Heart right ventricle (tissue), 16 donors: ENCODE data around the gene CITED2. TPM values are rescaled to one million over a fixed set of nuclear protein-coding genes. Genes with fewer than 3 reads are reported as not detected.
A peak's percentile ranks its signal among the peaks of the same experiment; 100 is the strongest.

Experiments used
- ATAC-seq, 8 donors: fragments of 200-7000 bp; cut with Tn5 transposase; one replicate each; pipeline ENCODE4 v1.9.1; 2020; ENCODE audit warnings: mild to moderate bottlenecking in 8 of 8, moderate library complexity in 8 of 8, moderate number of reproducible peaks in 1 of 8
- DNase-seq, 2 donors: peaks; one replicate each; pipeline ENCODE4 v3.0.0-alpha.2; 2020
- H3K27ac ChIP-seq, 10 donors: fragments of 200-600 bp; sonication (generic) in 2 of 10; one replicate each; pipeline versions ENCODE4 v1.5.0 to v1.8.0; 2020 to 2022; ENCODE audit warnings: mild to moderate bottlenecking in 3 of 10
- H3K27me3 ChIP-seq, 7 donors: fragments of 200-600 bp; one replicate each; pipeline ENCODE4 v1.8.0; 2021 to 2022; ENCODE audit warnings: mild to moderate bottlenecking in 2 of 7
- H3K36me3 ChIP-seq, 9 donors: fragments of 200-600 bp; sonication (generic) in 1 of 9; one replicate each; pipeline versions ENCODE4 v1.5.0 to v1.8.0; 2020 to 2022; ENCODE audit warnings: mild to moderate bottlenecking in 2 of 9
- H3K4me1 ChIP-seq, 9 donors: fragments of 200-600 bp; sonication (generic) in 1 of 9; one replicate each; pipeline versions ENCODE4 v1.5.0 to v1.8.0; 2020 to 2022; ENCODE audit warnings: mild to moderate bottlenecking in 4 of 9
- H3K4me3 ChIP-seq, 10 donors: fragments of 200-600 bp; sonication (generic) in 2 of 10; one replicate each; pipeline versions ENCODE4 v1.5.0 to v1.8.0; 2020 to 2022; ENCODE audit warnings: mild to moderate bottlenecking in 7 of 10, moderate library complexity in 2 of 10
- H3K9me3 ChIP-seq, 11 donors: fragments of 200-600 bp in 10 of 11; sonication (generic) in 2 of 11; one replicate each; pipeline versions ENCODE4 v1.5.0 to v1.8.0; 2013 to 2022; ENCODE audit warnings: mild to moderate bottlenecking in 2 of 11, control low read depth in 1 of 11, moderate library complexity in 1 of 11
- CTCF ChIP-seq, 9 donors: fragments of 200-600 bp; sonication (generic) in 2 of 9; IDR thresholded peaks; one replicate each; pipeline versions ENCODE4 v1.5.0 to v1.8.0; 2021 to 2022; ENCODE audit warnings: antibody characterized with exemption in 9 of 9, mild to moderate bottlenecking in 5 of 9, moderate library complexity in 1 of 9
- WGBS, 2 donors: extraction: QIAGEN DNeasy Blood & Tissue Kit; methylation state at CpG; one replicate each; pipeline ENCODE4 v1.1.7; 2013; ENCODE audit warnings: inconsistent platforms in 1 of 2; 5-methylcytosine and 5-hydroxymethylcytosine counted together
- intact Hi-C, 10 donors: fragments of 100-400 bp; cut with DNase I; formaldehyde crosslinking; loops; one replicate each; pipeline versions ENCODE4 v1.11.1 to v1.14.2; 2022
- polyA plus RNA-seq, 2 donors: library from polyadenylated mRNA; stranded (reverse); fragments of 200-250 nt; gene quantifications; one replicate each; pipeline ENCODE4 v1.2.3, GENCODE V29; 2013
- total RNA-seq, 10 donors: library from RNA; stranded (reverse); fragmentation: NEBNext Ultra II Directional in 3 of 10; extraction: Animal tissue kit (Norgen Biotek cat#: 25700) in 3 of 10; gene quantifications; one replicate each; pipeline versions ENCODE4 v1.2.1 to v1.2.4, GENCODE V29; 2021 to 2023
- donor health status: Arrhythmogenic right ventricular cardiomyopathy.
- donor health status: ischemic (EF 13 %, LVEDD 7.1; RV severe dilation, severe dysfunction).
- donor health status: healthy with polysubstance abuse.
- donor health status: DM: no; HTN: yes; CAD: no.
- donor health status: DM: no; HTN: no; CAD: no.
- donor health status: ischemic (EF 25% LVEDD 6.9; RV normal size, moderate dysfunction).
- donor health status: ischemic (EF 25% LVEDD 5.7; RV mildly dilated, moderate dysfunction).
- donor health status: healthy.
- donor health status: DM: yes; HTN: yes; CAD: no.
- donor health status: Ischemic cardiomyopathy.
- donor health status: ischemic (EF 35%, LVEDD 5.7; RV mildly dilated, moderate dysfunction).
- donor health status: nonischemic (EF 11% LVEDD 7.7; RV severe dilation, severe dysfunction).
- donor health status: DM: yes; HTN: yes; CAD: no.
- donor health status: PGD.
- donor health status: ischemic (EF 29% LVEDD 5.4; RV normal size, mild dysfunction).
- donor health status: nonischemic (EF 23%, LVEDD 6.1; RV moderate dilation, normal function).

CITED2 gene
- total and polyA plus RNA-seq, 12 donors, result 9.9 to 215 (median 148) TPM

- ATAC-seq, result no peak
- H3K36me3 ChIP-seq, result peaks cover 0 to 8% (median 0%) of the 10 kb centered on the region in 9 donors
- no peak overlapping the region for H3K4me3 ChIP-seq
- intact Hi-C loops, result loop anchor here (5.0 to 10.0 kb wide), 20 partner anchors 134 to 1547 kb away; no protein-coding TSS in a partner anchor
- H3K27ac ChIP-seq, result no peak overlapping the region
- no peak for TF ChIP-seq CTCF (IDR thresholded peaks at IDR 0.05)
- DNase-seq, result no peak
- peaks cover 0 to 16% (median 11%) of the 10 kb centered on the region in 9 donors for H3K4me1 ChIP-seq
- no peaks in the 10 kb centered on the region for H3K27me3 ChIP-seq
- H3K9me3 ChIP-seq, result peaks cover 0 to 6% (median 0%) of the 10 kb centered on the region in 11 donors
Observed at GRCh38 chr6:139378226-139378625, 3.8 kb upstream of the CITED2 start.

GRCh38 chr6:139376604-139377218 is 2.3 kb upstream of the CITED2 start:
- Histone ChIP-seq H3K9me3 (no peaks in the 10 kb centered on the region), H3K27ac (peak overlapping the region; percentile 90 to 100 (median 98)), H3K4me1 (peaks cover 0 to 19% (median 15%) of the 10 kb centered on the region in 9 donors), H3K27me3 (no peaks in the 10 kb centered on the region), H3K4me3 (peak overlapping the region in 9 of 10 donors; percentile 69 to 97 (median 92)), H3K36me3 (peaks cover 0 to 20% (median 0%) of the 10 kb centered on the region in 9 donors)
- peak in 1 of 9 donors; percentile 12 for TF ChIP-seq CTCF (IDR thresholded peaks at IDR 0.05)
- whole genome bisulfite sequencing, 2 donors, result 30 to 38% methylated on average over 5 of the region's 5 CpGs
- intact Hi-C loops, result loop anchor here (5.0 to 10.0 kb wide), 20 partner anchors 136 to 1548 kb away; no protein-coding TSS in a partner anchor
- peak in 1 of 8 donors; percentile 18 for ATAC-seq
- DNase-seq, result peak in 1 of 2 donors; percentile 49

DNA sequence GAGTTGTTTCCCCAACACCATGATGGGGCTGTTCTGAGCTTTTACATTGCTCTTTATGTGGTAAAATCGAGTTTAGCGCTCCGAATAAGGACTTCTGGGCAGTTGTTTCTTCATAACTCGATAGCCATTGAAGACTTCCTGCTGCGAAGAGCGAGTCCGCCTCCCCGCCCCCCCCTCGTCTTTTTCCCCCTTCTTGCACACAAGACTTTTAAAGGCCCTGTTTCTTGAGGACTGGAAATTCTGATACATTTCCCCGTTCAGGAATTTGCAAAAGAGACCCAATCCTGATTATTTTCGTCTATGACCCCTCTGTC is 1.5 kb upstream of the CITED2 start:
- Histone ChIP-seq H3K27me3 (no peaks in the 10 kb centered on the region), H3K4me1 (peaks cover 0 to 27% (median 21%) of the 10 kb centered on the region in 9 donors), H3K36me3 (peaks cover 0 to 26% (median 0%) of the 10 kb centered on the region in 9 donors), H3K27ac (peak overlapping the region; percentile 90 to 100 (median 98)), H3K9me3 (no peaks in the 10 kb centered on the region), H3K4me3 (peak overlapping the region; percentile 69 to 97 (median 92))
- no peak for TF ChIP-seq CTCF (IDR thresholded peaks at IDR 0.05)
- DNase-seq, result peak; percentile 17 to 22
- ATAC-seq, result peak in 2 of 8 donors; percentile 1 to 12
- WGBS, 2 donors, result 2% methylated on average over 11 of the region's 11 CpGs
- intact Hi-C loops, result loop anchor here (5.0 to 10.0 kb wide), 20 partner anchors 136 to 1549 kb away; no protein-coding TSS in a partner anchor

GRCh38 chr6:139375226-139376016 is 973 bp upstream of the CITED2 start:
- peak in 1 of 9 donors; percentile 9 for TF ChIP-seq CTCF (IDR thresholded peaks at IDR 0.05)
- no peaks in the 10 kb centered on the region for H3K9me3 ChIP-seq
- peaks cover 0 to 32% (median 26%) of the 10 kb centered on the region in 9 donors for H3K4me1 ChIP-seq
- H3K36me3 ChIP-seq, result peaks cover 0 to 26% (median 0%) of the 10 kb centered on the region in 9 donors
- DNase-seq (peak; percentile 89), ATAC-seq (peak; percentile 78 to 89 (median 82))
- intact Hi-C loops, result loop anchor here (2.0 to 10.0 kb wide), 22 partner anchors 135 to 1549 kb away; no protein-coding TSS in a partner anchor
- 0% methylated on average over 44 of the region's 44 CpGs for WGBS, 2 donors
- H3K4me3 ChIP-seq, result peak overlapping the region; percentile 69 to 97 (median 92)
- peak overlapping the region; percentile 90 to 100 (median 98) for H3K27ac ChIP-seq
- H3K27me3 ChIP-seq, result no peaks in the 10 kb centered on the region
